GM23338 (cell line): ENCODE results near the gene CASP2. TPM values are rescaled to one million over a fixed set of nuclear protein-coding genes. Genes with fewer than 3 reads are reported as not detected.

Experiments used
- ATAC-seq: fragments of 200-7000 bp; cut with Tn5 transposase; 3 replicates; pipeline ENCODE4 v1.9.1; 2020
- DNase-seq: peaks from one replicate; pipeline ENCODE4 v3.0.0-alpha.2; 2015; ENCODE audit warnings: low spot score
- H2AFZ ChIP-seq: fragments of 200-600 bp; sonication (generic); 2 replicates; pipeline ENCODE4 v1.8.0; 2016; ENCODE audit warnings: antibody characterized with exemption, mild to moderate bottlenecking, moderate library complexity
- H3F3A ChIP-seq: fragments of 200-600 bp; sonication (generic); replicated peaks from 2 replicates; pipeline ENCODE4 v1.8.0; 2017; ENCODE audit warnings: antibody characterized with exemption, mixed run types, low read depth
- H3K27ac ChIP-seq: fragments of 200-600 bp; sonication (generic); 2 replicates; pipeline ENCODE4 v1.6.1; 2016; ENCODE audit warnings: low read depth
- H3K27me3 ChIP-seq: fragments of 200-600 bp; sonication (generic); 2 replicates; pipeline ENCODE4 v1.8.0; 2016; ENCODE audit warnings: mild to moderate bottlenecking, mixed run types, moderate library complexity; ENCODE audit not compliant: insufficient read depth
- H3K36me3 ChIP-seq: fragments of 200-600 bp; sonication (generic); 2 replicates; pipeline ENCODE4 v1.8.0; 2016; ENCODE audit warnings: mild to moderate bottlenecking; ENCODE audit not compliant: insufficient read depth
- H3K4me1 ChIP-seq: fragments of 200-600 bp; sonication (generic); 2 replicates; pipeline ENCODE4 v1.8.0; 2016; ENCODE audit warnings: mild to moderate bottlenecking, moderate library complexity; ENCODE audit not compliant: insufficient read depth
- H3K4me2 ChIP-seq: fragments of 200-600 bp; sonication (generic); 2 replicates; pipeline ENCODE4 v1.7.1; 2017; ENCODE audit warnings: mixed run types
- H3K4me3 ChIP-seq: fragments of 200-600 bp; sonication (generic); 2 replicates; pipeline ENCODE4 v1.6.1; 2016; ENCODE audit warnings: mixed run types
- H3K79me2 ChIP-seq: fragments of 200-600 bp; sonication (generic); replicated peaks from 2 replicates; pipeline ENCODE4 v1.8.0; 2017; ENCODE audit warnings: mild to moderate bottlenecking; ENCODE audit not compliant: insufficient read depth
- H3K9me2 ChIP-seq: fragments of 200-600 bp; sonication (generic); 2 replicates; pipeline ENCODE4 v1.8.0; 2017; ENCODE audit not compliant: insufficient read depth
- H4K20me1 ChIP-seq: fragments of 200-600 bp; sonication (generic); replicated peaks from 2 replicates; pipeline ENCODE4 v1.8.0; 2017; ENCODE audit warnings: mild to moderate bottlenecking; ENCODE audit not compliant: insufficient read depth
- H3K27ac Mint-ChIP-seq: 2 replicates; pipeline ENCODE4 v1.8.0; 2020; ENCODE audit warnings: inconsistent platforms, mild to moderate bottlenecking, moderate library complexity, mixed read lengths
- H3K27me3 Mint-ChIP-seq: 3 replicates; pipeline ENCODE4 v1.8.0; 2022; ENCODE audit warnings: low read depth, mild to moderate bottlenecking, moderate library complexity, mixed read lengths, inconsistent platforms; ENCODE audit not compliant: insufficient read depth, poor library complexity
- H3K36me3 Mint-ChIP-seq: 3 replicates; pipeline ENCODE4 v1.8.0; 2021; ENCODE audit warnings: low read depth, mild to moderate bottlenecking, inconsistent platforms, moderate library complexity, mixed read lengths
- H3K4me1 Mint-ChIP-seq: 3 replicates; pipeline ENCODE4 v1.8.0; 2020; ENCODE audit warnings: mild to moderate bottlenecking, inconsistent platforms, mixed read lengths
- H3K4me3 Mint-ChIP-seq: 3 replicates; pipeline ENCODE4 v1.8.0; 2021; ENCODE audit warnings: moderate library complexity, mild to moderate bottlenecking, inconsistent platforms, mixed read lengths
- H3K9me3 Mint-ChIP-seq: 3 replicates; pipeline ENCODE4 v1.8.0; 2020; ENCODE audit warnings: moderate library complexity, mild to moderate bottlenecking, inconsistent platforms, mixed read lengths
- CREB1 ChIP-seq: fragments of 250-450 bp; sonication (Bioruptor Pico); IDR thresholded peaks from 2 replicates; pipeline ENCODE4 v1.5.0; 2020; ENCODE audit warnings: low read depth, mild to moderate bottlenecking, moderate library complexity
- EZH2 ChIP-seq: fragments of 200-600 bp; sonication (generic); IDR thresholded peaks from one replicate; pipeline ENCODE4 v1.8.0; 2017; ENCODE audit warnings: antibody characterized with exemption, mild to moderate bottlenecking, low read depth; ENCODE audit not compliant: unreplicated experiment
- EZH2phosphoT487 ChIP-seq: fragments of 200-600 bp; sonication (generic); IDR thresholded peaks from one replicate; pipeline ENCODE4 v1.8.1; 2018; ENCODE audit warnings: antibody characterized with exemption; ENCODE audit not compliant: unreplicated experiment
- STAT1 ChIP-seq: IDR thresholded peaks from one replicate; pipeline ENCODE4 v1.6.1; 2016; ENCODE audit warnings: antibody characterized with exemption; ENCODE audit not compliant: unreplicated experiment
- ZNF114 ChIP-seq: fragments of 250-450 bp; sonication (Bioruptor Pico); IDR thresholded peaks from 2 replicates; pipeline ENCODE4 v1.5.0; 2020; ENCODE audit warnings: mild to moderate bottlenecking, moderate library complexity
- ZNF331 ChIP-seq: fragments of 250-450 bp; sonication (Bioruptor Pico); IDR thresholded peaks from 2 replicates; pipeline ENCODE4 v1.5.0; 2020; ENCODE audit warnings: low read depth, mild to moderate bottlenecking, moderate library complexity
- polyA plus RNA-seq: library from polyadenylated mRNA; unstranded; fragments of >200 nt; fragmentation: Nextera tagmentation; extraction: Ambion mirVana; gene quantifications from 2 replicates; pipeline ENCODE4 v1.2.1, GENCODE V29; 2016
- total RNA-seq: library from RNA; depleted of rRNA; stranded (reverse); fragments of >200 nt; shearing (Covaris generic); gene quantifications from 2 replicates; pipeline ENCODE4 v1.2.3, GENCODE V29; 2014
- TF ChIP-seq, protein P1 (sequence below): IDR thresholded peaks from one replicate; pipeline ENCODE4 v1.6.1; 2018; ENCODE audit warnings: antibody characterized with exemption; ENCODE audit not compliant: unreplicated experiment
- TF ChIP-seq, protein P2 (sequence below), 2 experiments: fragments of 200-600 bp in 1 of 2; sonication (generic) in 1 of 2; conservative IDR thresholded peaks; 2 replicates each; pipeline versions ENCODE4 v1.5.1 to v1.6.1; 2016 to 2017; ENCODE audit warnings: antibody characterized with exemption in 2 of 2, low read depth in 2 of 2, mild to moderate bottlenecking in 2 of 2, moderate library complexity in 1 of 2
- TF ChIP-seq, protein P3 (sequence below): IDR thresholded peaks from 2 replicates; pipeline ENCODE4 v1.6.1; 2016; ENCODE audit warnings: antibody characterized with exemption

CASP2 gene
- total and polyA plus RNA-seq, 2 experiments from 2014 or later = 17.7 to 21.8 TPM

DNA sequence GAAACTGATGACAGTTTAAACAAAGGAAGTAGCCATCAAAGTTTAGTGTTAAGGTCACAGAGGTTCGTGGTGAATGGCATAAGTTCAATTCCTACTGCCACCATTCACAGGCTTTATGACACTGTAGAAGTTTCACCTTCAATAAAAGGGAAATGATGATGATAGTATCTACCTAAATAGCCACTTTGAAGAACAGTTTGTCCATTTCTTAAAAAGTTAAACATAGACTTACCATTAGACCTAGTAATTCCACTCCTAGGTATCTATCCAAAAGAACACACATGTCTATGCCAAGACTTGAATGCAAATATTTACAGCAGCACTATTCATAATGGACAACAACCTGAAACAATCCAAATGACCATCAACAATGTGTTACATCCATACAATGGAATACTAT, 43.8 kb upstream of the CASP2 start (continued):
- no peak for TF ChIP-seq EZH2phosphoT487
- TF ChIP-seq ZNF114 (CRISPR knock-in tag) = no peak
- TF ChIP-seq, protein P1, sequence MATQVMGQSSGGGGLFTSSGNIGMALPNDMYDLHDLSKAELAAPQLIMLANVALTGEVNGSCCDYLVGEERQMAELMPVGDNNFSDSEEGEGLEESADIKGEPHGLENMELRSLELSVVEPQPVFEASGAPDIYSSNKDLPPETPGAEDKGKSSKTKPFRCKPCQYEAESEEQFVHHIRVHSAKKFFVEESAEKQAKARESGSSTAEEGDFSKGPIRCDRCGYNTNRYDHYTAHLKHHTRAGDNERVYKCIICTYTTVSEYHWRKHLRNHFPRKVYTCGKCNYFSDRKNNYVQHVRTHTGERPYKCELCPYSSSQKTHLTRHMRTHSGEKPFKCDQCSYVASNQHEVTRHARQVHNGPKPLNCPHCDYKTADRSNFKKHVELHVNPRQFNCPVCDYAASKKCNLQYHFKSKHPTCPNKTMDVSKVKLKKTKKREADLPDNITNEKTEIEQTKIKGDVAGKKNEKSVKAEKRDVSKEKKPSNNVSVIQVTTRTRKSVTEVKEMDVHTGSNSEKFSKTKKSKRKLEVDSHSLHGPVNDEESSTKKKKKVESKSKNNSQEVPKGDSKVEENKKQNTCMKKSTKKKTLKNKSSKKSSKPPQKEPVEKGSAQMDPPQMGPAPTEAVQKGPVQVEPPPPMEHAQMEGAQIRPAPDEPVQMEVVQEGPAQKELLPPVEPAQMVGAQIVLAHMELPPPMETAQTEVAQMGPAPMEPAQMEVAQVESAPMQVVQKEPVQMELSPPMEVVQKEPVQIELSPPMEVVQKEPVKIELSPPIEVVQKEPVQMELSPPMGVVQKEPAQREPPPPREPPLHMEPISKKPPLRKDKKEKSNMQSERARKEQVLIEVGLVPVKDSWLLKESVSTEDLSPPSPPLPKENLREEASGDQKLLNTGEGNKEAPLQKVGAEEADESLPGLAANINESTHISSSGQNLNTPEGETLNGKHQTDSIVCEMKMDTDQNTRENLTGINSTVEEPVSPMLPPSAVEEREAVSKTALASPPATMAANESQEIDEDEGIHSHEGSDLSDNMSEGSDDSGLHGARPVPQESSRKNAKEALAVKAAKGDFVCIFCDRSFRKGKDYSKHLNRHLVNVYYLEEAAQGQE = no peak
- TF ChIP-seq ZNF331 (CRISPR knock-in tag) = no peak
- no peak for TF ChIP-seq CREB1 (CRISPR knock-in tag)
- TF ChIP-seq, protein P2, sequence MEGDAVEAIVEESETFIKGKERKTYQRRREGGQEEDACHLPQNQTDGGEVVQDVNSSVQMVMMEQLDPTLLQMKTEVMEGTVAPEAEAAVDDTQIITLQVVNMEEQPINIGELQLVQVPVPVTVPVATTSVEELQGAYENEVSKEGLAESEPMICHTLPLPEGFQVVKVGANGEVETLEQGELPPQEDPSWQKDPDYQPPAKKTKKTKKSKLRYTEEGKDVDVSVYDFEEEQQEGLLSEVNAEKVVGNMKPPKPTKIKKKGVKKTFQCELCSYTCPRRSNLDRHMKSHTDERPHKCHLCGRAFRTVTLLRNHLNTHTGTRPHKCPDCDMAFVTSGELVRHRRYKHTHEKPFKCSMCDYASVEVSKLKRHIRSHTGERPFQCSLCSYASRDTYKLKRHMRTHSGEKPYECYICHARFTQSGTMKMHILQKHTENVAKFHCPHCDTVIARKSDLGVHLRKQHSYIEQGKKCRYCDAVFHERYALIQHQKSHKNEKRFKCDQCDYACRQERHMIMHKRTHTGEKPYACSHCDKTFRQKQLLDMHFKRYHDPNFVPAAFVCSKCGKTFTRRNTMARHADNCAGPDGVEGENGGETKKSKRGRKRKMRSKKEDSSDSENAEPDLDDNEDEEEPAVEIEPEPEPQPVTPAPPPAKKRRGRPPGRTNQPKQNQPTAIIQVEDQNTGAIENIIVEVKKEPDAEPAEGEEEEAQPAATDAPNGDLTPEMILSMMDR (conservative IDR thresholded peaks at IDR 0.05; ENCODE audit: low read depth in 2 of 2) = no peak
- no peak for TF ChIP-seq STAT1
- TF ChIP-seq, protein P3, sequence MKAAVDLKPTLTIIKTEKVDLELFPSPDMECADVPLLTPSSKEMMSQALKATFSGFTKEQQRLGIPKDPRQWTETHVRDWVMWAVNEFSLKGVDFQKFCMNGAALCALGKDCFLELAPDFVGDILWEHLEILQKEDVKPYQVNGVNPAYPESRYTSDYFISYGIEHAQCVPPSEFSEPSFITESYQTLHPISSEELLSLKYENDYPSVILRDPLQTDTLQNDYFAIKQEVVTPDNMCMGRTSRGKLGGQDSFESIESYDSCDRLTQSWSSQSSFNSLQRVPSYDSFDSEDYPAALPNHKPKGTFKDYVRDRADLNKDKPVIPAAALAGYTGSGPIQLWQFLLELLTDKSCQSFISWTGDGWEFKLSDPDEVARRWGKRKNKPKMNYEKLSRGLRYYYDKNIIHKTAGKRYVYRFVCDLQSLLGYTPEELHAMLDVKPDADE = no peak

DNA sequence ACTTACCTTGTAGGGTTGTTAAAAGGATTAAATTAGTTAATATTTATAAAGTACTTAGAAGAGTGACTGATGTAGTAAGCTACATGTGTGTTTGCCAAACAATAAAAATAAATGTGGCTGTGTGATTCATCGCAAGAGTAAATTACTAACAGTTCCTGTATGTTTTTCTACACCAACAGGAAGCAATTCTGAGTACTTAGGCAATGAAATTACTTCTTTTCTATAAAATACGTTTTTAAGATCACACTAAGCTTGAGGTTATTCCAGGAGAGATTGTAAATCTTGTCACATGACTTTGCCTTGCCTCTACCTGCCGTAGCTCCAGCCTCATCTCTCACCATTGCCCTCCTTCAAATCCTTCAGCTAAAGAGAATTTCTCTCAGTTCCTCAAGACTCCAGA, 43.0 kb upstream of the CASP2 start:
- Mint-ChIP-seq H3K4me1 (no peaks in the 10 kb centered on the region; the same call in 2 of the 3 replicates), H3K27ac (no peak overlapping the region), H3K9me3 (no peaks in the 10 kb centered on the region), H3K27me3 (no peaks in the 10 kb centered on the region), H3K4me3 (no peak overlapping the region), H3K36me3 (no peaks in the 10 kb centered on the region)
- Histone ChIP-seq H3K27me3 (no peaks in the 10 kb centered on the region), H3K4me1 (no peaks in the 10 kb centered on the region), H3K4me3 (no peak overlapping the region), H3K9me2 (no peaks in the 10 kb centered on the region), H3K4me2 (no peak overlapping the region), H3K36me3 (no peaks in the 10 kb centered on the region), H3K79me2 (no peaks in the 10 kb centered on the region), H3K27ac (no peak overlapping the region), H2AFZ (no peak overlapping the region), H4K20me1 (no peaks in the 10 kb centered on the region), H3F3A (no peaks in the 10 kb centered on the region)
- DNase-seq (no peak), ATAC-seq (no peak)
- TF ChIP-seq, protein P1 = no peak
- TF ChIP-seq ZNF331 (CRISPR knock-in tag) (no peak), EZH2 (no peak)
